ENCODE data around the gene CLIC4. TPM values are rescaled to one million over a fixed set of nuclear protein-coding genes. Genes with fewer than 3 reads are reported as not detected.

Gene CLIC4
- total and polyA plus RNA-seq, 2 experiments from 2014 or later = 136 to 361 TPM

- Histone ChIP-seq H3K4me3 (no peak overlapping the region), H3K36me3 (no peaks in the 10 kb centered on the region), H3K9me3 (ENCODE audit: low read depth) (no peaks in the 10 kb centered on the region), H3K27ac (no peak overlapping the region), H3K4me1 (ENCODE audit: low read depth) (no peaks in the 10 kb centered on the region), H3K27me3 (no peaks in the 10 kb centered on the region)
- DNase-seq (ENCODE audit: low read depth in 1 of 2, low spot score in 1 of 2) = no peak
- no peak for TF ChIP-seq CTCF (IDR thresholded peaks at IDR 0.05; ENCODE audit: low read depth, low read length)
These were observed 135.8 kb downstream of the CLIC4 start for GRCh38 chr1:24881034-24881433.

- no peak for TF ChIP-seq CTCF (IDR thresholded peaks at IDR 0.05; ENCODE audit: low read depth, low read length)
- DNase-seq (ENCODE audit: low read depth in 1 of 2, low spot score in 1 of 2) = no peak
- no peak overlapping the region for H3K4me3 ChIP-seq
- no peaks in the 10 kb centered on the region for H3K4me1 ChIP-seq (ENCODE audit: low read depth)
- no peaks in the 10 kb centered on the region for H3K9me3 ChIP-seq (ENCODE audit: low read depth)
- no peaks in the 10 kb centered on the region for H3K36me3 ChIP-seq
- no peaks in the 10 kb centered on the region for H3K27me3 ChIP-seq
- H3K27ac ChIP-seq = no peak overlapping the region
These were observed 139.5 kb downstream of the CLIC4 start for GRCh38 chr1:24884751-24885150.

GRCh38 chr1:24886241-24886640 is 141.0 kb downstream of the CLIC4 start:
- TF ChIP-seq CTCF (IDR thresholded peaks at IDR 0.05; ENCODE audit: low read depth, low read length) = no peak
- Histone ChIP-seq H3K27me3 (no peaks in the 10 kb centered on the region), H3K4me3 (no peak overlapping the region), H3K4me1 (ENCODE audit: low read depth) (no peaks in the 10 kb centered on the region), H3K9me3 (ENCODE audit: low read depth) (no peaks in the 10 kb centered on the region), H3K36me3 (no peaks in the 10 kb centered on the region), H3K27ac (no peak overlapping the region)
- no peak for DNase-seq (ENCODE audit: low read depth in 1 of 2, low spot score in 1 of 2)

- no peaks in the 10 kb centered on the region for H3K9me3 ChIP-seq (ENCODE audit: low read depth)
- no peak for DNase-seq (ENCODE audit: low read depth in 1 of 2, low spot score in 1 of 2)
- H3K36me3 ChIP-seq = no peaks in the 10 kb centered on the region
These were observed 143.1 kb downstream of the CLIC4 start for GRCh38 chr1:24888061-24888970.

GRCh38 chr1:24888971-24889676 is 143.9 kb downstream of the CLIC4 start:
- no peaks in the 10 kb centered on the region for H3K9me3 ChIP-seq (ENCODE audit: low read depth)
- TF ChIP-seq CTCF (IDR thresholded peaks at IDR 0.05; ENCODE audit: low read depth, low read length) = no peak
- no peaks in the 10 kb centered on the region for H3K36me3 ChIP-seq
- H3K27ac ChIP-seq = no peak overlapping the region
- no peaks in the 10 kb centered on the region for H3K27me3 ChIP-seq
- no peak for DNase-seq (ENCODE audit: low read depth in 1 of 2, low spot score in 1 of 2)
- H3K4me3 ChIP-seq = no peak overlapping the region
- H3K4me1 ChIP-seq (ENCODE audit: low read depth) = no peaks in the 10 kb centered on the region

More at GRCh38 chr1:24888061-24888970, 143.1 kb downstream of the CLIC4 start:
- no peaks in the 10 kb centered on the region for H3K27me3 ChIP-seq
- no peak for TF ChIP-seq CTCF (IDR thresholded peaks at IDR 0.05; ENCODE audit: low read depth, low read length)
- H3K27ac ChIP-seq = no peak overlapping the region
- H3K4me3 ChIP-seq = no peak overlapping the region
- H3K4me1 ChIP-seq (ENCODE audit: low read depth) = no peaks in the 10 kb centered on the region

Data from cardiac muscle cell (in vitro differentiated cells and primary cell).